ENCODE data around the gene PIM1.
"Not testable (repeated sequence)": the region's sequence is repeated elsewhere in the genome, so short reads cannot be mapped to it uniquely, and the experiment has no call there.

DNA sequence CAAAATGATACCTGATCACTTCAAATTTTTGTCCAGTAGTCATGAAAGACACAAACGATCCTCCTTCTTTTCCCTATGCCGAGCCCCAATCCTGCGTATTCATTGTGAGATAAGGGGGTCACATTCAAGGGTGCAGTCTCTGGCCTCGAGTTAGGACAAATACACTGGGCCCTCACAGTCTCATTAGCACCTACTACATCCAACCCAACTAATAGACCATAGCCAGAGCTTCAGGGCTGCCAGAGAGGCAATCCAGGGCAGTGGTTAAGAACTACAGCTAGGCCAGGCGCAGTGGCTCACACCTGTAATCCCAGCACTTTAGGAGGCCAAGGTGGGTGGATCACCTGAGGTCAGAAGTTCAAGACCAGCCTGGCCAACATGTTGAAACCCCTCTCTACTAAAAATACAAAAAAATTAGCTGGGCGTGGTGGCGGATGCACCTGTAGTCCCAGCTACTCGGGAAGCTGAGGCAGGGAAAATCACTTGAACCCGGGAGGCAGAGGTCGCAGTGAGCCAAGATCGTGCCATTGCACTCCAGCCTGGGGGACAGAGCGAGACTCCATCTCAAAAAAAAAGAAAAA is 41.0 kb upstream of the PIM1 start:
- TF ChIP-seq, protein P1, sequence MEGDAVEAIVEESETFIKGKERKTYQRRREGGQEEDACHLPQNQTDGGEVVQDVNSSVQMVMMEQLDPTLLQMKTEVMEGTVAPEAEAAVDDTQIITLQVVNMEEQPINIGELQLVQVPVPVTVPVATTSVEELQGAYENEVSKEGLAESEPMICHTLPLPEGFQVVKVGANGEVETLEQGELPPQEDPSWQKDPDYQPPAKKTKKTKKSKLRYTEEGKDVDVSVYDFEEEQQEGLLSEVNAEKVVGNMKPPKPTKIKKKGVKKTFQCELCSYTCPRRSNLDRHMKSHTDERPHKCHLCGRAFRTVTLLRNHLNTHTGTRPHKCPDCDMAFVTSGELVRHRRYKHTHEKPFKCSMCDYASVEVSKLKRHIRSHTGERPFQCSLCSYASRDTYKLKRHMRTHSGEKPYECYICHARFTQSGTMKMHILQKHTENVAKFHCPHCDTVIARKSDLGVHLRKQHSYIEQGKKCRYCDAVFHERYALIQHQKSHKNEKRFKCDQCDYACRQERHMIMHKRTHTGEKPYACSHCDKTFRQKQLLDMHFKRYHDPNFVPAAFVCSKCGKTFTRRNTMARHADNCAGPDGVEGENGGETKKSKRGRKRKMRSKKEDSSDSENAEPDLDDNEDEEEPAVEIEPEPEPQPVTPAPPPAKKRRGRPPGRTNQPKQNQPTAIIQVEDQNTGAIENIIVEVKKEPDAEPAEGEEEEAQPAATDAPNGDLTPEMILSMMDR (IDR thresholded peaks at IDR 0.05; ENCODE audit: poor library complexity, severe bottlenecking): not testable (repeated sequence)
- not testable (repeated sequence) for TF ChIP-seq EZH2 (IDR thresholded peaks at IDR 0.05; ENCODE audit: borderline replicate concordance, insufficient read depth, low read length, poor library complexity, severe bottlenecking); TAF1 (IDR thresholded peaks at IDR 0.05; ENCODE audit: low read depth); EP300 (conservative IDR thresholded peaks at IDR 0.05; ENCODE audit: poor library complexity, severe bottlenecking); POLR2AphosphoS5 (IDR thresholded peaks at IDR 0.05); RAD21 (conservative IDR thresholded peaks at IDR 0.05); SMC3 (conservative IDR thresholded peaks at IDR 0.05; ENCODE audit: poor library complexity)
- TF ChIP-seq, protein P2, sequence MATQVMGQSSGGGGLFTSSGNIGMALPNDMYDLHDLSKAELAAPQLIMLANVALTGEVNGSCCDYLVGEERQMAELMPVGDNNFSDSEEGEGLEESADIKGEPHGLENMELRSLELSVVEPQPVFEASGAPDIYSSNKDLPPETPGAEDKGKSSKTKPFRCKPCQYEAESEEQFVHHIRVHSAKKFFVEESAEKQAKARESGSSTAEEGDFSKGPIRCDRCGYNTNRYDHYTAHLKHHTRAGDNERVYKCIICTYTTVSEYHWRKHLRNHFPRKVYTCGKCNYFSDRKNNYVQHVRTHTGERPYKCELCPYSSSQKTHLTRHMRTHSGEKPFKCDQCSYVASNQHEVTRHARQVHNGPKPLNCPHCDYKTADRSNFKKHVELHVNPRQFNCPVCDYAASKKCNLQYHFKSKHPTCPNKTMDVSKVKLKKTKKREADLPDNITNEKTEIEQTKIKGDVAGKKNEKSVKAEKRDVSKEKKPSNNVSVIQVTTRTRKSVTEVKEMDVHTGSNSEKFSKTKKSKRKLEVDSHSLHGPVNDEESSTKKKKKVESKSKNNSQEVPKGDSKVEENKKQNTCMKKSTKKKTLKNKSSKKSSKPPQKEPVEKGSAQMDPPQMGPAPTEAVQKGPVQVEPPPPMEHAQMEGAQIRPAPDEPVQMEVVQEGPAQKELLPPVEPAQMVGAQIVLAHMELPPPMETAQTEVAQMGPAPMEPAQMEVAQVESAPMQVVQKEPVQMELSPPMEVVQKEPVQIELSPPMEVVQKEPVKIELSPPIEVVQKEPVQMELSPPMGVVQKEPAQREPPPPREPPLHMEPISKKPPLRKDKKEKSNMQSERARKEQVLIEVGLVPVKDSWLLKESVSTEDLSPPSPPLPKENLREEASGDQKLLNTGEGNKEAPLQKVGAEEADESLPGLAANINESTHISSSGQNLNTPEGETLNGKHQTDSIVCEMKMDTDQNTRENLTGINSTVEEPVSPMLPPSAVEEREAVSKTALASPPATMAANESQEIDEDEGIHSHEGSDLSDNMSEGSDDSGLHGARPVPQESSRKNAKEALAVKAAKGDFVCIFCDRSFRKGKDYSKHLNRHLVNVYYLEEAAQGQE (IDR thresholded peaks at IDR 0.05; ENCODE audit: borderline replicate concordance): not testable (repeated sequence)
